PFSK-1 (cell line): ENCODE data around the gene CLEC16A.

Experiments used
- POLR2AphosphoS5 ChIP-seq: IDR thresholded peaks from 2 replicates; pipeline ENCODE4 v1.6.1; 2012; ENCODE audit warnings: low read depth, mild to moderate bottlenecking, control low read depth, low read length, moderate library complexity
- SIN3A ChIP-seq: IDR thresholded peaks from 2 replicates; pipeline ENCODE4 v1.6.1; 2012; ENCODE audit warnings: mild to moderate bottlenecking, low read length, moderate library complexity, borderline replicate concordance; ENCODE audit not compliant: insufficient read depth

GRCh38 chr16:11066261-11066870 is 122.0 kb downstream of the CLEC16A start:
- TF ChIP-seq POLR2AphosphoS5 (no peak), SIN3A (no peak)
